ENCODE measurements around the gene TARBP1. TPM values are rescaled to one million over a fixed set of nuclear protein-coding genes. Genes with fewer than 3 reads are reported as not detected.
"Not testable (repeated sequence)": the region's sequence is repeated elsewhere in the genome, so short reads cannot be mapped to it uniquely, and the experiment has no call there.

The TARBP1 gene
- total and polyA plus RNA-seq, 7 donors, result 5.5 to 22.1 (median 10.0) TPM

DNA sequence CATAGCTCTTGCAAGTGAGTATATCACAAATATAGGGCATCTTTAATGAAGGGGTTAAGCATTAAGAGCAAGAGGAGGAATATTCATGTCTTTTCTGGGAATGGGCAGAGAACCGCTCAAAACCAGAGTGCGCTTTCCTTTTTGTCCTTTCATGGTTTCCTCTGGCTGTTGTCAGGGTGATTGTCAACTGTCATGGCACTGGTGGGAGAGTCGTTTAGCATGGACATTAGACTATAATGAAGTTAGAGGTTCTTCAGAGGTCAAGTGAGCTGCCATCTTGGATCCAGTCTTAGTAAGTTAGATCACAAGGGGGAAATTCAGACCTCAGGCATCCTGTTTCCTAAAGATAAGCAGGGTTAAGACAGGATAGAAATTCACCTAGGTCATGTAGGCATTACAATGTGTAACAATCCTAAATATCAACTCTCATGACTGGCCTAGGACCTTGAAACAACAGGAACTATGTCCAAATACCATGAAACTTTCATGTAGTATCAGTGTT lies 117.8 kb downstream of the TARBP1 start:
- DNase-seq, result no peak
- WGBS, 2 donors, result 80 to 89% methylated on average over 3 of the region's 3 CpGs
- Histone ChIP-seq H3K27me3 (peaks cover 0 to 3% (median 0%) of the 10 kb centered on the region in 3 donors), H3K4me3 (no peak overlapping the region), H3K36me3 (no peaks in the 10 kb centered on the region), H3K9me3 (no peaks in the 10 kb centered on the region), H3K4me1 (no peaks in the 10 kb centered on the region), H3K27ac (no peak overlapping the region)
- intact Hi-C loops (cut with DNase I), result no loop called here
- TF ChIP-seq POLR2A (IDR thresholded peaks at IDR 0.05) (no peak), EP300 (IDR thresholded peaks at IDR 0.05) (no peak), POLR2AphosphoS5 (IDR thresholded peaks at IDR 0.05) (no peak)
- TF ChIP-seq, protein P1, sequence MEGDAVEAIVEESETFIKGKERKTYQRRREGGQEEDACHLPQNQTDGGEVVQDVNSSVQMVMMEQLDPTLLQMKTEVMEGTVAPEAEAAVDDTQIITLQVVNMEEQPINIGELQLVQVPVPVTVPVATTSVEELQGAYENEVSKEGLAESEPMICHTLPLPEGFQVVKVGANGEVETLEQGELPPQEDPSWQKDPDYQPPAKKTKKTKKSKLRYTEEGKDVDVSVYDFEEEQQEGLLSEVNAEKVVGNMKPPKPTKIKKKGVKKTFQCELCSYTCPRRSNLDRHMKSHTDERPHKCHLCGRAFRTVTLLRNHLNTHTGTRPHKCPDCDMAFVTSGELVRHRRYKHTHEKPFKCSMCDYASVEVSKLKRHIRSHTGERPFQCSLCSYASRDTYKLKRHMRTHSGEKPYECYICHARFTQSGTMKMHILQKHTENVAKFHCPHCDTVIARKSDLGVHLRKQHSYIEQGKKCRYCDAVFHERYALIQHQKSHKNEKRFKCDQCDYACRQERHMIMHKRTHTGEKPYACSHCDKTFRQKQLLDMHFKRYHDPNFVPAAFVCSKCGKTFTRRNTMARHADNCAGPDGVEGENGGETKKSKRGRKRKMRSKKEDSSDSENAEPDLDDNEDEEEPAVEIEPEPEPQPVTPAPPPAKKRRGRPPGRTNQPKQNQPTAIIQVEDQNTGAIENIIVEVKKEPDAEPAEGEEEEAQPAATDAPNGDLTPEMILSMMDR (IDR thresholded peaks at IDR 0.05), result no peak

DNA sequence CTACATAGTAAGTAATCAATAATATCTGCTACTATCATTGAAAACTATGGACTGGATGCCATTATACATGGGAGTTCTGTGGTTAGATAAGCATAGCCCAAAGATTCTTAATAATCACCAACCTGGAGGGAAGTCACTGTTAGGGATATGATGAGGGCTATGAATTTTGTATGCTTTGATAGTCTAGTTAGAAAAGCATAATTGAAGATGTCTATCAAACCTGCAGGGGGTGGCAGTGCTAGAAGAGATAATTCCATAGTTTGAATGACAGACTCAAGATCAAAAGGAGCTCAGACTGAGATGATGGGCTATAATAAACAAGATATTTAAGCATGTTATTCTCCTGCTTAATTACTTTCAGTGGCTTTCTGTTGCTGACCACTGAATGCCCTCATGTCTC lies 121.1 kb downstream of the TARBP1 start:
- Histone ChIP-seq H3K27me3 (peaks cover 0 to 3% (median 0%) of the 10 kb centered on the region in 3 donors), H3K9me3 (no peaks in the 10 kb centered on the region), H3K4me1 (no peaks in the 10 kb centered on the region), H3K27ac (no peak overlapping the region), H3K36me3 (no peaks in the 10 kb centered on the region), H3K4me3 (no peak overlapping the region)
- TF ChIP-seq POLR2A (IDR thresholded peaks at IDR 0.05), result no peak
- TF ChIP-seq POLR2AphosphoS5 (IDR thresholded peaks at IDR 0.05), result no peak
- TF ChIP-seq, protein P1 (IDR thresholded peaks at IDR 0.05), result no peak
- TF ChIP-seq EP300 (IDR thresholded peaks at IDR 0.05), result no peak
- intact Hi-C loops (cut with DNase I), result no loop called here
- DNase-seq, result no peak

DNA sequence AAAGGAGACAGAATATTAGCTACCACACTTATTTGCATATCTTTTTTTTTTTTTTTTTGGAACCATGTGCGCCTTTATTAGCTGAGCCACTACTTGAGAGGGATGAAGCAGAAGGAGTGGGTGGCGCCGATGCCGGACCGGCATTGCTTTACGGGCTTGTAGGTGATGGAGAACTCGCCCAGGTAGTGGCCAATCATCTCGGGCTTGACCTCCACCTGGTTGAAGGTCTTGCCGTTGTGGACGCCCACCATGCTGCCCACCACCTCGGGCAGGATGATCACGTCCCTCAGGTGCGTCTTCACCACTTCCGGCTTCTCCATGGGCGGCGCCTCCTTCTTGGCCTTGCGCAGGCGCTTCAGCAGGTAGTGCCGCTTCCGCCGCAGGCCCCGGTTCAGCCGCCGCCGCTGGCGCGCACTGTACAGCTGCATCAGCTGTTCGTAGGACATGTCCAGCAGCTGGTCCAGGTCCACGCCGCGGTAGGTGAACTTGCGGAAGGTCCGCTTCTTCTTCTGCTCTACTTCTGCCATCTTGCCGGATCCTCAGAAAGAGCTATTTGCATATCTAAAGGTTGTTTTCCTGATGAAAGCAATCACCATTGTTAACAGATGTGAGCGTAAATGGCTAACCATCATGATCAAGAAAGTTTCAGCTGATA lies 122.2 kb downstream of the TARBP1 start:
- DNase-seq; H3K9me3 ChIP-seq; H3K27ac ChIP-seq; intact Hi-C loops (cut with DNase I); H3K36me3 ChIP-seq; H3K27me3 ChIP-seq; H3K4me1 ChIP-seq: not testable (repeated sequence)
- WGBS, 2 donors, result 35 to 61% methylated on average over 35 of the region's 35 CpGs
- peak overlapping the region in 3 of 4 donors; percentile 8 to 23 (median 21) for H3K4me3 ChIP-seq

DNA sequence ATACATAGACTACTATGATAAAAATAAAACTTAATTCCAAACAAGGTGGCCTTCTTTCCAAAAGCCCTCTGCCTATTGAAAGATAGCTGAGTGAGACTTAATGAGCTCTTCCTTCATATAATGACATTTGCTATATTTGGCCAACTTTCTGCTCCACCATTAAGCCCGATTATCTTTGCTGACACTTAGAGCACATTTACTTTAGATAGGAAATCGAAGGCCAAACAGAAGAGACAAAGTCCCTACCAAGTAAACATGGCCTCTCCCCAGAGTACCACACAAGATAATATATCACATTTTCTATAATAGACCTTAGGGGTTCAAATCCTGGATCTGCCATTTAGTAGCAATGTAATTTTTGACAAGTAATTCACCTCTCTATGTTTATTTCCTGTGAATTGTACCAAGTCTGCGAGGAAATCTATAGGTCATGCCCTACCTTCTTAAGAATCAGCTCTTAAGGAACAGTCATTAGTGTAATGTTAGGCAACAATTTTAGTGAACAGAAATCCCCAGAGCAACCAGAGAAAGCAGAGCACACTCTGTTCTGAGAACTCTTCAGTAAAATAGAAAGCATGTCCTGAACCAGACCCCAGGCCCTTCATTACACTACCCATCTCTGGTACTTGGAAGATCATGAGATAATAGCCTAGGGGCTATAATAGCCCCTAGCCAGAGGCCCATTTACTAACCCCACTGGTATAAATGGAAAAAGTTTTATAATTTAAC lies 123.0 kb downstream of the TARBP1 start:
- peaks cover 0 to 3% (median 0%) of the 10 kb centered on the region in 3 donors for H3K27me3 ChIP-seq
- TF ChIP-seq, protein P1 (IDR thresholded peaks at IDR 0.05), result no peak
- no peak for TF ChIP-seq POLR2AphosphoS5 (IDR thresholded peaks at IDR 0.05)
- TF ChIP-seq POLR2A (IDR thresholded peaks at IDR 0.05), result no peak
- no peak for TF ChIP-seq EP300 (IDR thresholded peaks at IDR 0.05)
- DNase-seq, result no peak
- H3K27ac ChIP-seq, result no peak overlapping the region
- no peaks in the 10 kb centered on the region for H3K4me1 ChIP-seq
- H3K4me3 ChIP-seq, result no peak overlapping the region
- intact Hi-C loops (cut with DNase I), result no loop called here
- no peaks in the 10 kb centered on the region for H3K9me3 ChIP-seq
- WGBS, 2 donors, result 54 to 80% methylated on average over 3 of the region's 3 CpGs
- H3K36me3 ChIP-seq, result no peaks in the 10 kb centered on the region

DNA sequence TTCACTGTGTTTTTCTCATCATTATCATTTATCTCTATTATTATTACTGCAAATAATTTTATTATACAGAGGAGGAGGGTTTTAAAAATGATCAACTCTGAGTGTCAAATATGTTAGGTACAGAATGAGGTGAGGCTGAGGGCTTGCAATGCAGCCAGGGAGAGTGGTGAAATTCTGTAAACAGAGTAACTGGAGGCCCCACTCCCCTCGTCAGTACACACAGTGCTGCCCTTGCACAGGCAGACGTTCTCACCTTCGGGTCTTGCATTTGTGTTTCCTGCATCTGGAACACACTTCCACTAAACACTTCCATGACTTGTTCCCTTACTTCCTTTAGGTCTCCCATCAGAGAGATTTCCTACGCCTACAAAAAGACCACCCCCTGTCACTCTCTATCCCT lies 130.0 kb downstream of the TARBP1 start:
- Histone ChIP-seq H3K27ac (no peak overlapping the region), H3K9me3 (no peaks in the 10 kb centered on the region), H3K4me3 (no peak overlapping the region), H3K36me3 (no peaks in the 10 kb centered on the region), H3K27me3 (no peaks in the 10 kb centered on the region), H3K4me1 (no peaks in the 10 kb centered on the region)
- WGBS, 2 donors, result 66 to 69% methylated on average over 4 of the region's 4 CpGs
- DNase-seq, result no peak
- intact Hi-C loops (cut with DNase I), result no loop called here
- no peak for TF ChIP-seq POLR2AphosphoS5 (IDR thresholded peaks at IDR 0.05)
